Central memory CD4-positive, alpha-beta T cell (primary cell): ENCODE results near the gene ACTG1.
A peak's percentile ranks its signal among the peaks of the same experiment; 100 is the strongest.
"Not testable (repeated sequence)": the region's sequence is repeated elsewhere in the genome, so short reads cannot be mapped to it uniquely, and the experiment has no call there.

Experiments
- DNase-seq: peaks from one replicate; pipeline ENCODE4 v3.0.0; 2022

ACTG1 gene

GRCh38 chr17:81531998-81532404 is 19.4 kb upstream of the ACTG1 start:
- not testable (repeated sequence) for DNase-seq

- DNase-seq, result not testable (repeated sequence)
These were observed 18.4 kb upstream of the ACTG1 start for GRCh38 chr17:81531013-81531412.

- no peak for DNase-seq
These were observed 16.8 kb upstream of the ACTG1 start for GRCh38 chr17:81529437-81529803.

- DNase-seq, result no peak
These were observed 16.2 kb upstream of the ACTG1 start for GRCh38 chr17:81528651-81529436.

GRCh38 chr17:81528384-81528650 is 15.7 kb upstream of the ACTG1 start:
- DNase-seq, result no peak

- no peak for DNase-seq
These were observed 15.2 kb upstream of the ACTG1 start, which contains the start of gene FSCN2 for GRCh38 chr17:81527591-81528383. Gene FSCN2 (plus strand): TSS chr17:81528377. CDS start chr17:81528532, 155 bp downstream.

DNA sequence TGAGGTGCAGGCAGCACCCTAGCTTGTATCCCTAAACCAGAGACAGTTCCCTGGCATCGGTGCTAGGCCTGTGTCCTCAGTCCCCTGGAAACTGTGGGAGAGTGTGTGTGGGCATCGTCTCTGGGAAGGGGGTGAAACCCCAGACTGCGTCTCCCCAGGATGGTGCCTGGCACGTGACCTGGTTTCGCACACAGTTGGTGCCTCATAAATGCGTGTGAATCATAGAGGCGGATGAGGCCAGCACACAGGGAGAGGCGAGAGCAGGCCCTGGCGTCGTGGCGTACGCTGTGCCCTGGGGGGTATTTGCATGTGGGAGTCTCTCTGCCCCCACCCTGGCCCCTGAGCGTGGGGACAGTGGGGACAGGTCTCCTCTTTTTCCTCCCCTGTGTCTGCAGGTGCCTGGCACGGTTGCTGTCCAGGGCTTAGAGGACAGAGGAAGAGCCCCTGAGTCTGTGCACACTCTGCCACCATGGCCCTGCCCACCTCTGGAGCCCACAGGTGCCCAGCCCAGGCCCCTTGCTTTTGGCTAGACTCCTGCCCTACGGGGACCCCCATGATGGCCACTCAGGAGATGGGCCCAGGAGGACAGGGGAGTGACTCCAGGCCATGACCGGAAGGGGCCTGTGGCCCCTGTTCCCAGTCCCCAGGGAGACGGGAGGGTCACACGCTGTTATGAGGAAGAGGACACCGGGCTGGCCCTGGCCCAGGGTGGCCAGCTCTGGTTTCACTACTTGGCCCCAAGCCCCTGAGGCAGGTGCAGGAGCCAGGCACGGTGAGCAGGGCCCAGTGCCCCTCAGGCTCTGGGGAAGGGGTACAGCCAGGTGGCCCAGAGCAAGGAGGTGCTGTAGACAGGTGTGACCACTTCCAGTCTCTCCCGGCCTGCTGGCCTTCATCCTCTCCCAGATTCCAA is 14.3 kb upstream of the ACTG1 start:
- DNase-seq, result no peak

DNA sequence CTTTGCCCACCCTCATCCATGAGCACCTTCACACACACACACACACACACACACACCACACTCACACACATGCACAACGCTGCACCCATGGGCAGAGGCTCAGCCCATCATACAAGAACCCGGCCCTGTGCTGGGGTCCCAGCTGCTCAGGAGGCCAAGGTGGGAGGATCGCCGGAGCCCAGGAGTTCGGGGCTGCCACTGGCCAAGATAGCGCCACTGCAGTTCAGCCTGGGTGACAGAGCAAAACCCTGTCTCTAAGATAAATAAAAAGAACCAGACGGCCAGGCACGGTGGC is 12.2 kb upstream of the ACTG1 start:
- DNase-seq, result no peak

GRCh38 chr17:81524039-81524864 is 11.7 kb upstream of the ACTG1 start:
- DNase-seq, result no peak

GRCh38 chr17:81523402-81524038 is 10.9 kb upstream of the ACTG1 start:
- no peak for DNase-seq

GRCh38 chr17:81522491-81523401 is 10.1 kb upstream of the ACTG1 start:
- DNase-seq, result no peak

DNA sequence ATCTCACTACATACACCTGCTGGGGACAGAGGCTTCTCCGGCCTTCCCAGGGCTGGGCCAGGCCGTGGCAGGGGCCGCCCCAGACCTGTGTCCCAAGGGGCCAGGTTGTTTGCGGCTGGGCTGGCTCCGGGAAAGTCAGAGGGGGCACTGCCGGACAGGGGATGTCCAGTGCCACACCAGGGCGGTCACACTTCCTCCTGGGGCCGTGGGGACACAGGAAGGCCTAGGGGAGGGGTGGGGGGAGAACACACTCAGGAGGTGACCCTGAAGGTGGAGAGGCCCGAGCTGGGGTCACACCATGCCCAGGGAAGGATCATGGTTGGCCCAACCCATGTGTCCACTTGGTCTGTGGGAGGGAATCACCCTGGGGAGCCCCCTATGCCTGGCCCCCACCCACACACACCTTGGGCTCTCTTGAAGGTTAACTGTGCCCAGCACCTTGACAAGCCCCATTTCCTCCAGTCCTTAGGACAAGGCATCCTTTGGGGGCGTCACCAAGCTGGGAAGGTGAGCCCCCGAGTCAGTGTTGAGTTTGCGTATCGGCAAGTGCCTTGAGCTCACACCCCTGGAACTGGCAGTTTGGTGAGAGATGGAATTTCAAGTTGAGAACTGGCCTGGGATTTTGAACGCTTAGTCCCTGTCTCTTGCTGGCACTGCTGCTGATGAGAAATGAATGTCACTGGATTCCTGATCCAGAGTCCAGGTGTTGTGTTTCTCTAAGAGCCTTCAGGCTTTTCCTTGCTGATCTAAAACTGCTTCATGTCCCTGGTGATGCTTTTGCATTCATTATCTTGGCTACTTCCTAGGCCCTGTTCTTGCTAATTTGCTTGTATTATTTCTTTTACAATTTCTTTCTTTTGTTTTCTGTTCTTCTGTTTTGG is 7.7 kb upstream of the ACTG1 start:
- DNase-seq, result no peak

DNA sequence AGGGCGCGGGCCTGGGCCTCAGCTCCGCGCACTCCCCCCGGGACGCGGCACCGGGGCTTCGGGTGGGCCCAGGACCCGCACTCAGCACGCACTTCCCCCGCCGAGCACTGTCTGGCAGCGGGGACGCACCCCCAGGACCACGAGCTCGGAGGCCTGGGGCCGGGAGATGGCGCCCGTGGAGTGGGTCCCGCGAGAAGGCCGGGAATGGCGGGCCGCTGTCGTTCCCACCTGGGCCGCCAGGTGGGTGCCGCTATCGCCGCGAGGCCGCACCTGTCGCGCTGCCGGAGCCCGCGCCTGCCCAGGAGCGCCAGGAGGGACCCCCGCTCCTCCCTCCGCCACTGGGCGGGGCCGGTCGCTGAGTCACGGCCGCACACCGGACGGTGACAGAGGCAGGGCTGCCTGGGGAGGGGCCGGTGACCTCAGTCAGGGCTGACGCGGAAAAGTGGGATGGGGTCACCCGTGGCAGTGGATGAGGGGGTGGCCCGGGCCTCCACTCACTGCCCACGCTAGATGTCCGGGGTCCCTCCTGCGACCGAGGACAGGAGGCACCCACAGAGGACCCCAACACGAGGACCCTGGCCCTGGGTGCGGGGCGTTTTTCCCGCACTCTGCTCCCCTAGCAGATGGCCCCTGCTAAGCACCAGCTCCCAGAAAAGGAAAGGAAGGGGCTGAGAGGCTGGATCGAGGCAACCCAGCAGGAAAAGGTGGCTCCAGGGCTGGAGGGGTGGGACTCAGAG is 6.9 kb upstream of the ACTG1 start:
- peak; percentile 67 for DNase-seq

DNA sequence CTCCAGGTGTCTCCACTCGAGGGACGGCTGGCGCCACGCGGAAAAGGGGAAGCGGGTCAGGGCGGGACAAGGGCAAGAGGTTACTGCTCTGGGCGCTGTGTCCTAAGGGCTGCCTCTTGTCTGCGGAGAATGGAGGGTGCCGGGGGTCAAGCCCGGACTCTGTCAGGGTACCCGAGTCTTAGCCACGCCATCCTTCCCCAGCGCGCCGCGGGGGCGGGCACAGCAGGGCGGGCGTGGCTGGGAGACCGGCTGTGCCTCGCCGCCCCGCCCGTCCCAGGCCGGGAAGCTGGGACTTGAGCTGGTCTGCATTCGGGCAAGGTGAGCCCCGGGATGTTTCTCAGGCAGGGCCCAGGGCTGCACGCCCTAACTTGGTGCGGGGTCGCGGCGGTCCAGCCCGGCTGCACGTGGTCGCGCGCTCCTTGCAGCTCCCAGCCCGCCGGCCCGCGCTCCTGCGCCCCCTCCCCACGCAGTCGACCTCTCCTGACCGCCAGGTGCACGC is 6.2 kb upstream of the ACTG1 start:
- no peak for DNase-seq

DNA sequence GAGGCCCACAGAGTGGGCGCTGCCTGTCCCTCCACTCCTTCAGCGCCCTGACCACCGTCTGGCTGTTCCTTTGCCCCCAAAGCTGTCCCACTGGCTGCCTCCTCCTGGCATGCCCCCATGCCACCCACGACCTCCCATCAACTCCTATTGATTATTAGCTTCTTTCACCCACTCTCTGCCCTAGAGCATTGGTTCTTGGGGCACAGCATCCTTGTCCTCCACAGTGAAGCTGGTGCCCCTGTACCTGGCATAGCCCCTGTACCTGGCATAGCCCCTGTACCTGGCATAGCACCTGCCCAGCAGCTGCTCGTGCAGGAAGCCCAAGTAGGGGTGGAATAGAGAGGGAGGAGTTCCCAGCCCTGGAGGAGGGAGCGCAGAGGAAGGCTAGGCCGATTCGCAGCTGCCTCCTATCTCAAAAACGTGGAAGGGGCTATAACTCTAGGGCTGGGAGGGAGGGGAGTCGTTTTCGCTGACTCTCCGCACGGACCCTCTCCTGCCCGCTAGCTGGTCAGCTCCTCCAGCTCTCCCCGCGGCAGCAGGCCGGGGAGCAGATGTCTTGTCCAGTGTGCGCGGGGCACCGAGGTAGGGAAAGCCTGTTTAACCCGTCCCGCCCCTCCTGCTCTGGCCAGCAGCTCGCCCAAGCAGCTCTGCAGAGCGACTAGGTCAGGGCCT is 5.7 kb upstream of the ACTG1 start:
- no peak for DNase-seq

DNA sequence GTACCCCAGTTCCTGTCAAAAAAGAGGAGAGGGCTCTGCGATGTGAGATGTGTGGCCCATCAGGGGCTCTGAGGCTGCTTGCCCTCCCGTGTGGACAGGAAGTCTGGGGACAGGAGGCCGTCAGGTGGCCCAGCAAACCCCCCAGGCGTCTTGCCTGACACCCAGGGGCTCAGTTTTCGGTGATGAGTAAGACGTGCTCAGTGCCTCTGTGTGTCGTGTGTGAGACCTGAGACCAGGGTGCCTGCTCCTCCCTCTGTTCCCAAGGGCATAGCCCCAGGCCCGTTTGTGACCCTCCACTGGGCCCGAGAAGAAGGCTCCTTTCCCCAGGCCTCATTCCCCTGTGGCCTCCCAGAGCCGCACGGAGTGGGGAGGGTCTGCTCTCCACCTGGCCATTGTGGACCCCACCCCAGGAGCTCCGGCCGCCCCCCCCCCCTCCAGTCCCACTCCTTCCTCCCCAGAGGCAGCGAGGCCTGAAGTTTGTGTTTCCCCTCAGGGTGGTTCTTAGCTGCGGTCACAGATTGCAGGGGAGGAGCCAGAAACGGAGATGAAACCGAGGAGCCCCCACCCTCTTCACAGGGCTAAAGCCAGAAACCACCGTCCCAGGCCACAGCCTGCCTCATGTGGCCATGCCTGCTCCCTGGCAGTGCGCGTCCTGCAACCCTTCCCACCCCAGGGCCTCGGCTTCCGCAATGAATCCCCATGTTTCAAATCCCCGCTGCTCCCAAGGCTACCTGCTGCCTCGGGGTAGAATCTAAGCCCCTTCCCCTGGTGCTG is 4.9 kb upstream of the ACTG1 start:
- no peak for DNase-seq

- DNase-seq, result no peak
These were observed 4.4 kb upstream of the ACTG1 start for GRCh38 chr17:81517009-81517338.

DNA sequence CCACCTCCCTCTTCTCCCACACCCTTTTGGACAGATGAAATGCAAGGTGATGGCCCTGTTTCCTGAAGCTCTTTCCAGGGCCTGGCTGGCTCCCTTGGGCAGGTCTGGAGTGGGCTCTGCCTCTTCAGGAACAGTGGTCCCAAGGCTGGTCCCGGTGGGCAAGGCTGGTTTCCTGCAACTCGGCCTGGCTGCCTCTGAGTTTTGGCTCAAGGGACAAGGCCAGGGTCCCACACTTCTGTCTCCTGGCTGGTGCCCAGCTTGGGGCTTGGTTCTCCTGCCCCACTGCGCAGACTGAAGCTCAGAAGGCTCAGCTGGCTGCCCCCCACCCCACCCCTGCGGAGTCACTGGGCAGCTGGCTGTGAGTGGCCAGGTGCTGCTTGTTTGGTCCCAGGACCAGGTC is 3.8 kb upstream of the ACTG1 start:
- DNase-seq, result no peak
